Measurements from ENCODE around the gene KRTAP1-1.
"Not testable (repeated sequence)": the region's sequence is repeated elsewhere in the genome, so short reads cannot be mapped to it uniquely, and the experiment has no call there.

Gene KRTAP1-1

DNA sequence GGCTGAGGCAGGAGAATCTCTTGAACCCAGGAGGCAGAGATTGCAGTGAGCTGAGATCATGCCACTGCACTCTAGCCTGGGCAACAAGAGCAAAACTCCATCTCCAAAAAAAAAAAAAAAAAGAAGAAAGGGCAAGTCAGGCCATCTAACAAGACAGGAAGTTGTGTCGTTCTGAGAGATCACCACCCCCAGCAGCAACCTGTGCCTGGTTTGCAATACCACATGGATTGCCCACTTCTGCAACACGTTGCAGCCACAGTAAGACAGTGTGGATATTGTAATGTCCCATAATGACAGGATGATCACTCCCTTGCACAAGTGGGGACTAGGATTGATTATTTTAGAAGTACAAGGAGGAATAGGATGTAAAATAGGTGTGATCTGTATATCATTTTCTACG is 27.8 kb upstream of the KRTAP1-1 start:
- H3K4me3 ChIP-seq (replicated peaks; ENCODE audit: low read depth, low read length): no peak overlapping the region
- DNase-seq (ENCODE audit: low read depth): no peak
- no peak for TF ChIP-seq CTCF (IDR thresholded peaks at IDR 0.05; ENCODE audit: low read length, missing control alignments)

GRCh38 chr17:41067281-41067680 is 26.0 kb upstream of the KRTAP1-1 start:
- DNase-seq (ENCODE audit: low read depth): no peak
- H3K4me3 ChIP-seq (replicated peaks; ENCODE audit: low read depth, low read length): no peak overlapping the region
- no peak for TF ChIP-seq CTCF (IDR thresholded peaks at IDR 0.05; ENCODE audit: low read length, missing control alignments)

DNA sequence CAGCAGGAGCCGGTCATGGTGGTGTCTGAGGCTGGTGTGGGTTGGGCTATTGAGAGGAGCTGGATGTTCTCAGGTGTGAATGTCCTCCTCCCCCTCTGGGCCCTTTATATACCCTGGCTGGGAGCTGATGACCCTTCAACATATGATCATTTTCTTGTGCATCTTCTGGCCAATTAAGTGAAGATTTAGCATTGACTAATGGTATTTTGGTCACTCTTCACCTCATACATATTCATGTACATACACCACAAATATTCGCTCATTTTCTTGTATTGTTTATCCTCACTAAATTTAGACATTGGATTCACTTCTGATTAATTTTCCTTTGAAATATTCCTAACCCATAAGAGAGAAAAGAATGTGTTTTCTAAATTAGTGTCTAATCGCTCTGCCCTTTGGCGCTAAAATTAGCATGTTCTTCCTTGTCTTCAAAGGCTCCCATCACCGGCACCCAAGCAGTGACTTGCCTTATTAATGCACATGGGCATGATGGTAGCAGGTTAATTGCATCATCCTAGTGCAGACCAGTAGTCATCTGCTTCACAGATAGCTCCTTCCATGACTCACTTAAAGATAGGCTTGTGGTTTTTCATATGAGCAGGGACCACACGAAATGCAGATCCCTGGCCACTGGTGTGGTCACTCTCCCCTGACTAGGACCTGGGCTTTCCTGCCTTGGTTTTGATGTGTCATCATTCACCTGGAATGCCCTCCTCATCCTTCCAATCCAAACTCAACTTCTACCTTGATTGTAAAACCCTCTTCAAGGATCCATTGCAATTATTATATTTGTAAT is 24.8 kb upstream of the KRTAP1-1 start, which contains the start of gene KRTAP2-4:
Gene KRTAP2-4 (minus strand): TSS at position 51 of the 796 bp plus-strand sequence. CDS start 34 bp downstream, at position 17.
- no peak for TF ChIP-seq CTCF (IDR thresholded peaks at IDR 0.05; ENCODE audit: low read length, missing control alignments)
- peak; percentile 49 for DNase-seq (ENCODE audit: low read depth)
- no peak within 1 kb of the TSS for H3K4me3 ChIP-seq (replicated peaks; ENCODE audit: low read depth, low read length)

- not testable (repeated sequence) for H3K4me3 ChIP-seq (replicated peaks; ENCODE audit: low read depth, low read length); DNase-seq (ENCODE audit: low read depth)
Measured at GRCh38 chr17:41065016-41065689, 23.9 kb upstream of the KRTAP1-1 start.

GRCh38 chr17:41064301-41064700 is 23.1 kb upstream of the KRTAP1-1 start:
- DNase-seq (ENCODE audit: low read depth): no peak
- TF ChIP-seq CTCF (IDR thresholded peaks at IDR 0.05; ENCODE audit: low read length, missing control alignments): no peak
- H3K4me3 ChIP-seq (replicated peaks; ENCODE audit: low read depth, low read length): no peak overlapping the region

- no peak for DNase-seq (ENCODE audit: low read depth)
- H3K4me3 ChIP-seq (replicated peaks; ENCODE audit: low read depth, low read length): no peak overlapping the region
- no peak for TF ChIP-seq CTCF (IDR thresholded peaks at IDR 0.05; ENCODE audit: low read length, missing control alignments)
Measured at GRCh38 chr17:41063449-41063848, 22.2 kb upstream of the KRTAP1-1 start.

DNA sequence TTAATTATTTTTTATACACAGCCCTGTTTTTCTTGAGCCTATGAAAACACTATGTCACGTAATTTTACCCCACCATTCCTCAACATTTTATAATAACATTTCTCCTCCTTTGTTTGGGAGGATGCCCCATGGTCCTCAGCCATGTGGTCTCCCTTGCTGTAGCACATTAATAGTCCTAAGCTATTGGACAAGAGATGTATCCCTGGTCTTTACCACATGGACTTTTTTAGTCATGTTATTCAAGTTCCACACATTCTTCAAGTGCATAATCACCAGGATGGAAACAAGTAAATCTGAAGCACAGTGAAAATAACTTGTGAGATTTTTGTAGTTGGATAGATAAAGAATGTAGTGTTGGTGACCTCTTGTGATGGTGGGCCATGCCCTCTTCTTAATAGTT is 20.7 kb upstream of the KRTAP1-1 start:
- TF ChIP-seq CTCF (IDR thresholded peaks at IDR 0.05; ENCODE audit: low read length, missing control alignments): no peak
- peak; percentile 65 for DNase-seq (ENCODE audit: low read depth)

More for the DNA sequence above, 20.7 kb upstream of the KRTAP1-1 start:
- no peak overlapping the region for H3K4me3 ChIP-seq (replicated peaks; ENCODE audit: low read depth, low read length)

Measured in fibroblast of pulmonary artery (primary cell).